Kidney epithelial cell (primary cell): ENCODE data around the gene GPR68. TPM values are rescaled to one million over a fixed set of nuclear protein-coding genes. Genes with fewer than 3 reads are reported as not detected.

Experiments used
- DNase-seq: peaks from one replicate; pipeline ENCODE4 v3.0.0-alpha.2; 2010; ENCODE audit warnings: low read depth
- H3K27me3 ChIP-seq: 2 replicates; pipeline ENCODE4 v1.6.0; 2011; ENCODE audit warnings: low read length; ENCODE audit not compliant: control insufficient read depth, insufficient read depth
- H3K36me3 ChIP-seq: 2 replicates; pipeline ENCODE4 v1.5.1; 2011; ENCODE audit warnings: low read length; ENCODE audit not compliant: control insufficient read depth, insufficient read depth
- H3K4me3 ChIP-seq: 2 replicates; pipeline ENCODE4 v1.5.1; 2011; ENCODE audit warnings: low read depth, mild to moderate bottlenecking, control low read depth, low read length
- total RNA-seq: library from RNA; depleted of rRNA; stranded (reverse); fragments of >200 nt; gene quantifications from 2 replicates; pipeline ENCODE4 v1.2.3, GENCODE V29; 2015
- TF ChIP-seq, protein P1 (sequence below): IDR thresholded peaks from 2 replicates; pipeline ENCODE4 v1.5.1; 2011; ENCODE audit warnings: mild to moderate bottlenecking, moderate library complexity, low read length, control low read depth, inconsistent platforms; ENCODE audit not compliant: insufficient read depth, poor library complexity, severe bottlenecking

GPR68 gene
- total RNA-seq, 1 donor from 2014 or later, result 4.7 TPM

- no peaks in the 10 kb centered on the region for H3K36me3 ChIP-seq
- DNase-seq, result no peak
- no peak overlapping the region for H3K4me3 ChIP-seq
- no peaks in the 10 kb centered on the region for H3K27me3 ChIP-seq
- TF ChIP-seq, protein P1, sequence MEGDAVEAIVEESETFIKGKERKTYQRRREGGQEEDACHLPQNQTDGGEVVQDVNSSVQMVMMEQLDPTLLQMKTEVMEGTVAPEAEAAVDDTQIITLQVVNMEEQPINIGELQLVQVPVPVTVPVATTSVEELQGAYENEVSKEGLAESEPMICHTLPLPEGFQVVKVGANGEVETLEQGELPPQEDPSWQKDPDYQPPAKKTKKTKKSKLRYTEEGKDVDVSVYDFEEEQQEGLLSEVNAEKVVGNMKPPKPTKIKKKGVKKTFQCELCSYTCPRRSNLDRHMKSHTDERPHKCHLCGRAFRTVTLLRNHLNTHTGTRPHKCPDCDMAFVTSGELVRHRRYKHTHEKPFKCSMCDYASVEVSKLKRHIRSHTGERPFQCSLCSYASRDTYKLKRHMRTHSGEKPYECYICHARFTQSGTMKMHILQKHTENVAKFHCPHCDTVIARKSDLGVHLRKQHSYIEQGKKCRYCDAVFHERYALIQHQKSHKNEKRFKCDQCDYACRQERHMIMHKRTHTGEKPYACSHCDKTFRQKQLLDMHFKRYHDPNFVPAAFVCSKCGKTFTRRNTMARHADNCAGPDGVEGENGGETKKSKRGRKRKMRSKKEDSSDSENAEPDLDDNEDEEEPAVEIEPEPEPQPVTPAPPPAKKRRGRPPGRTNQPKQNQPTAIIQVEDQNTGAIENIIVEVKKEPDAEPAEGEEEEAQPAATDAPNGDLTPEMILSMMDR, result no peak
These were observed 10.3 kb downstream of the GPR68 start for GRCh38 chr14:91233936-91234790.

DNA sequence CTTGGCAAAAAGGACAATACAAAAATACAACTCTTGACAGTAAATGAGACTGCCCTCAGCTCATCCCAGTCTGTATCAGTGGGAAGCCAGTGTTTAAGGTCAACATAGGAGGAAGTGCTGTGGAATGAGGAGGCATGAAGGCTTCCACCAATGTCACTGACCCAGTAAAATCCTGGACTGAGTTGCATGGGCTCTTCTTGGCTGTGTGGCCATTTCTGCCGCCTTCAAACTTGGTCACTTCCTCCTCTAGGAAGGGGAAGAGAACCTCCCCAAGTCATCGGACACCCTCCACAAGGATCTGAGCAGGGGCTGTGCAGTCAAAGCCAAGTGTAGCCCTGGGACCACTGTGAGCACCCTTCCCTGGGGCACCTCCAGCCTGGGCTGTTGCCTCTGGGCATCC lies 11.9 kb downstream of the GPR68 start:
- DNase-seq, result no peak
- H3K36me3 ChIP-seq, result no peaks in the 10 kb centered on the region
- no peaks in the 10 kb centered on the region for H3K27me3 ChIP-seq
- TF ChIP-seq, protein P1, result no peak
- H3K4me3 ChIP-seq, result no peak overlapping the region

DNA sequence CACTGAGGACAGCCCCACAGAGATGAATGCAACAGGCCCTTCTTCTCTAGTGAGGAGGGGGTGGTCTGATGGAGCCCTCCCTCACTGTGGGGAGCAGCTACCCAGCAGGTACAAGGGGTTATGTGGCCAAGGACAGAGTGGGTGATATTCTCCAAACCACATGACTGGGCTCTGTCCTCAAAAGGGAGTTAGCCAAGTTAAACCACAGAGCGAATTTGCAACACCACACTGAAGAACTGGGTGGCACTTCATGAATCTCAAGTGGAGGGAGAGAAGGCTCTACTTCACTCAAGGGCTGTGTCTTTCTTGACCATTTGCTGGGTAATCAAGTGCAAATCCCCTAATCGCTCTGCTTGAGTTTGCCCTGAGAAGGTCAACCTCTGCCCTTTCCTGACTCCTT lies 12.5 kb downstream of the GPR68 start:
- Histone ChIP-seq H3K4me3 (no peak overlapping the region), H3K27me3 (no peaks in the 10 kb centered on the region), H3K36me3 (no peaks in the 10 kb centered on the region)
- DNase-seq, result no peak
- TF ChIP-seq, protein P1, result no peak

GRCh38 chr14:91231446-91231845 lies 13.1 kb downstream of the GPR68 start:
- no peak overlapping the region for H3K4me3 ChIP-seq
- H3K36me3 ChIP-seq, result no peaks in the 10 kb centered on the region
- H3K27me3 ChIP-seq, result no peaks in the 10 kb centered on the region
- DNase-seq, result no peak
- TF ChIP-seq, protein P1, result no peak

GRCh38 chr14:91230397-91231035 lies 14.0 kb downstream of the GPR68 start:
- no peak for DNase-seq
- TF ChIP-seq, protein P1, result no peak
- H3K36me3 ChIP-seq, result no peaks in the 10 kb centered on the region
- H3K27me3 ChIP-seq, result no peaks in the 10 kb centered on the region
- H3K4me3 ChIP-seq, result no peak overlapping the region
